ENCODE measurements around the gene DENND4A. TPM values are rescaled to one million over a fixed set of nuclear protein-coding genes. Genes with fewer than 3 reads are reported as not detected.

Gene DENND4A
- total RNA-seq, 4 donors from 2014 or later = 16.6 to 70.1 (median 24.5) TPM

DNA sequence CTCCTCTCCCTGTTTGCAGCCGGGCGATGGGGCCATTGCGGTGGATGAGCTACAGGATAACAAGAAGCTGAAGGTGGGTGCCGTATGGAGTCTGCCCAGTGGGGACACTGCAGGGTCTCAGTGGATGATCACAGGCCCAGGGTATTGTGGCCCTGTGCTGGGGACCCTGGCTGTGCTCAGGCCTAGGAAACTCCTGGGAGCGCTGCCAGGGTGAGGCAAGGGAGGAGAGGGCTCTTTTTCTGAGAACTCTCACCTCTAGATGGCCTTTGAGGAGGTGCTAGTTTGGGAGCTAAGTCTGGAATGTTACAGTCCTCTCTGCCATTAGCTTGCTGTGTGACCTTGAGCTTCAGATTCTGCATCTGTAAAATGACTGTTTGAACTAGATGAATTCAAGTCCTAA, 154.0 kb downstream of the DENND4A start:
- Histone ChIP-seq H3K27ac (no peak overlapping the region), H3K9me3 (no peaks in the 10 kb centered on the region), H3K27me3 (no peaks in the 10 kb centered on the region), H3K4me3 (no peak overlapping the region), H3K36me3 (no peaks in the 10 kb centered on the region), H3K4me1 (no peaks in the 10 kb centered on the region)
- DNase-seq = no peak
- TF ChIP-seq, protein P1, sequence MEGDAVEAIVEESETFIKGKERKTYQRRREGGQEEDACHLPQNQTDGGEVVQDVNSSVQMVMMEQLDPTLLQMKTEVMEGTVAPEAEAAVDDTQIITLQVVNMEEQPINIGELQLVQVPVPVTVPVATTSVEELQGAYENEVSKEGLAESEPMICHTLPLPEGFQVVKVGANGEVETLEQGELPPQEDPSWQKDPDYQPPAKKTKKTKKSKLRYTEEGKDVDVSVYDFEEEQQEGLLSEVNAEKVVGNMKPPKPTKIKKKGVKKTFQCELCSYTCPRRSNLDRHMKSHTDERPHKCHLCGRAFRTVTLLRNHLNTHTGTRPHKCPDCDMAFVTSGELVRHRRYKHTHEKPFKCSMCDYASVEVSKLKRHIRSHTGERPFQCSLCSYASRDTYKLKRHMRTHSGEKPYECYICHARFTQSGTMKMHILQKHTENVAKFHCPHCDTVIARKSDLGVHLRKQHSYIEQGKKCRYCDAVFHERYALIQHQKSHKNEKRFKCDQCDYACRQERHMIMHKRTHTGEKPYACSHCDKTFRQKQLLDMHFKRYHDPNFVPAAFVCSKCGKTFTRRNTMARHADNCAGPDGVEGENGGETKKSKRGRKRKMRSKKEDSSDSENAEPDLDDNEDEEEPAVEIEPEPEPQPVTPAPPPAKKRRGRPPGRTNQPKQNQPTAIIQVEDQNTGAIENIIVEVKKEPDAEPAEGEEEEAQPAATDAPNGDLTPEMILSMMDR (IDR thresholded peaks at IDR 0.05) = no peak
- TF ChIP-seq POLR2A (IDR thresholded peaks at IDR 0.05) = no peak

DNA sequence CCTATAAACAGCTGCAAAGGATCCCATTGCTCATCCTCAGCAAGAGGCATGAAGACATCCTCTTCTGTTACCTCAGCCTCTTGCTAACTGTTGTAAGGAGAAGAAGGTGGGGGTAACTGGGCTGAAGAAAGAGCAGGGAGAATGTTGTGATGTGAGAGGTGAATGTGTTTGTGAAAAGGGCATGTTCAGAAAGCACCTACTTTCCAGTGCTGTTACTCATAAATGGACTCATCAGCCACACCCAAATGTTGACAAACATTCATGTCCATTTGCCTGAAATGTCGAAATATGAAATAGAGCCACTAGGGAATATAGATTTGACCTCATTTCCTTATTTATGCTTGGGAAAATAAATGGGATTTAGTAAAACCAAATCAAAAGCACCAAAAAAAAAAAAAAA, 157.7 kb downstream of the DENND4A start:
- H3K9me3 ChIP-seq = no peaks in the 10 kb centered on the region
- no peak overlapping the region for H3K4me3 ChIP-seq
- no peaks in the 10 kb centered on the region for H3K27me3 ChIP-seq
- DNase-seq = no peak
- H3K27ac ChIP-seq = no peak overlapping the region
- H3K4me1 ChIP-seq = no peaks in the 10 kb centered on the region
- no peak for TF ChIP-seq POLR2A (IDR thresholded peaks at IDR 0.05)
- TF ChIP-seq, protein P1 (IDR thresholded peaks at IDR 0.05) = no peak
- H3K36me3 ChIP-seq = no peaks in the 10 kb centered on the region

DNA sequence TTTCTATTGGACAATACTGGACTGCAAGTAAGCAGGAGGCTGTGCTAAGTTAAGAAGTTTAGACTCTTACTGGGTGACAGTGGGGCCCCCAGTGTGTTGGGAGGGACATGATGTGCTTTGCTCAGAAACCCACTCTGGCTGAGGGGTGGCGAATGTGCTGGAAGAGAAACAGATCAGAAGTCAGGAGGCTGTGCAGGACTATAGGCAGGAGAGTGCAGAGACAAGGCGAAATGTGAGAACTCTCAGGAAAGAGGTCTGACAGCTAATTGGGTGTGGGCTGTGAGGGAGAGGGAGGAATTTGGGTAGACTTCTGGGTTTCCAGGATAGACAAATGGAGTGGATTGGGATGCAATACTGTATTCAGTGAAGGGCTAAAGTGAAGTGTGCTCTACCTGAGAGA, 158.3 kb downstream of the DENND4A start:
- Histone ChIP-seq H3K27me3 (no peaks in the 10 kb centered on the region), H3K27ac (no peak overlapping the region), H3K36me3 (no peaks in the 10 kb centered on the region), H3K4me1 (no peaks in the 10 kb centered on the region), H3K4me3 (no peak overlapping the region), H3K9me3 (no peaks in the 10 kb centered on the region)
- TF ChIP-seq, protein P1 (IDR thresholded peaks at IDR 0.05) = no peak
- no peak for TF ChIP-seq POLR2A (IDR thresholded peaks at IDR 0.05)
- no peak for DNase-seq

DNA sequence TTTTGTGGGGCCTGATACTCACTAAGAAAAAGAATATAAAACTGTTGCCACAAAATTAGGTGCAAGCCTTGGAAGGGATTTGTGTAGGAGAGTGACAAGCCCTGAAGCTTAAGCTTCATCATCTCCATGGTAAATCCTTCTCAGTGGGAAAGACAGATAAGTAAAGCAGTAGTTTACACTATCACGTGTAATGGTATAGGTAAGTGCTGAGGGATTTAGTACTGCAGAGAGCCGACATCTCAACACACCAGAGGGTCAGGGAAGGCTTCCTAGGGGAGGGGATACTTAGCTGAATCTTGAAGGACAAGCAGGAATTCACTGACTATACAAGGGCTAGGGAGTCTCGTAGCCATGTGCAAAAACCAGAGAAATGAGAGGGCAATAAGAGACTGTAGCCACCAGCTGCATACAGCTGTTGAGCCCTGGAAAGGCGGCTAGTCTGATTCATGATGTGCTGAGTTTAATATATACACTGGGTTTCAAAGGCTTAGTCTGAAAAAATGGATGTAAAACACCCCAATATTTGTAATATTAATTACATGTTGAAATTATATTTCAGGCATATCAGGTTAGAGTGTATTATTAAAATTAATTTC, 159.2 kb downstream of the DENND4A start:
- Histone ChIP-seq H3K27ac (no peak overlapping the region), H3K4me1 (no peaks in the 10 kb centered on the region), H3K27me3 (no peaks in the 10 kb centered on the region), H3K36me3 (no peaks in the 10 kb centered on the region), H3K4me3 (no peak overlapping the region), H3K9me3 (no peaks in the 10 kb centered on the region)
- DNase-seq = no peak
- TF ChIP-seq, protein P1 (IDR thresholded peaks at IDR 0.05) = no peak
- TF ChIP-seq POLR2A (IDR thresholded peaks at IDR 0.05) = no peak

GRCh38 chr15:65631503-65631902, 160.6 kb downstream of the DENND4A start:
- Histone ChIP-seq H3K27ac (no peak overlapping the region), H3K36me3 (no peaks in the 10 kb centered on the region), H3K9me3 (no peaks in the 10 kb centered on the region), H3K4me3 (no peak overlapping the region), H3K27me3 (no peaks in the 10 kb centered on the region), H3K4me1 (no peaks in the 10 kb centered on the region)
- DNase-seq = no peak
- TF ChIP-seq, protein P1 (IDR thresholded peaks at IDR 0.05) = no peak
- TF ChIP-seq POLR2A (IDR thresholded peaks at IDR 0.05) = no peak

- TF ChIP-seq, protein P1 (IDR thresholded peaks at IDR 0.05) = no peak
- TF ChIP-seq POLR2A (IDR thresholded peaks at IDR 0.05) = no peak
- Histone ChIP-seq H3K27me3 (no peaks in the 10 kb centered on the region), H3K36me3 (no peaks in the 10 kb centered on the region), H3K27ac (no peak overlapping the region), H3K4me1 (no peaks in the 10 kb centered on the region), H3K9me3 (no peaks in the 10 kb centered on the region), H3K4me3 (no peak overlapping the region)
- DNase-seq = no peak
Observed at GRCh38 chr15:65630760-65631159, 161.3 kb downstream of the DENND4A start.
